D721Med (cell line): Measurements from ENCODE around the gene RBM44.

Experiments used
- DNase-seq: peaks from one replicate; pipeline ENCODE4 v3.0.0; 2011; ENCODE audit warnings: low spot score; ENCODE audit not compliant: insufficient read length
- FAIRE-seq: peaks from 2 replicates; lab custom pipeline; 2011; peaks lifted over from hg19 to GRCh38; lab: Jason Lieb, UNC
- CTCF ChIP-seq: IDR thresholded peaks from 2 replicates; pipeline ENCODE4 v1.5.1; 2012; ENCODE audit warnings: mild to moderate bottlenecking, control low read depth; ENCODE audit not compliant: insufficient read depth; ENCODE audit errors: missing control alignments

The RBM44 gene

GRCh38 chr2:237883951-237884446, 85.4 kb downstream of the RBM44 start:
- FAIRE-seq (no peak), DNase-seq (no peak)
- no peak for TF ChIP-seq CTCF

- FAIRE-seq: no peak
- no peak for TF ChIP-seq CTCF
- DNase-seq: no peak
These were observed 86.1 kb downstream of the RBM44 start for GRCh38 chr2:237884681-237885080.

GRCh38 chr2:237885111-237885930, 86.7 kb downstream of the RBM44 start:
- FAIRE-seq (no peak), DNase-seq (no peak)
- TF ChIP-seq CTCF: no peak

GRCh38 chr2:237885931-237886684, 87.5 kb downstream of the RBM44 start:
- TF ChIP-seq CTCF: no peak

GRCh38 chr2:237886685-237887481, 88.3 kb downstream of the RBM44 start:
- TF ChIP-seq CTCF: no peak
- DNase-seq (no peak), FAIRE-seq (no peak)

More at GRCh38 chr2:237885931-237886684, 87.5 kb downstream of the RBM44 start:
- DNase-seq (no peak), FAIRE-seq (no peak)

- DNase-seq (no peak), FAIRE-seq (no peak)
- no peak for TF ChIP-seq CTCF
These were observed 89.8 kb downstream of the RBM44 start for GRCh38 chr2:237888389-237888788.
